GM04503 (cell line): Measurements from ENCODE around the gene RBPMS2.

Experiments used
- DNase-seq: peaks from one replicate; pipeline ENCODE4 v3.0.0-alpha.2; 2012; ENCODE audit warnings: low read depth

The RBPMS2 gene

GRCh38 chr15:64782751-64783150, 7.4 kb upstream of the RBPMS2 start:
- no peak for DNase-seq

GRCh38 chr15:64781299-64781698, 5.9 kb upstream of the RBPMS2 start:
- no peak for DNase-seq

GRCh38 chr15:64780600-64781156, 5.3 kb upstream of the RBPMS2 start:
- DNase-seq: no peak

- no peak for DNase-seq
Observed at GRCh38 chr15:64779630-64780029, 4.2 kb upstream of the RBPMS2 start.

GRCh38 chr15:64779024-64779423, 3.6 kb upstream of the RBPMS2 start:
- DNase-seq: no peak

- DNase-seq: no peak
Observed at GRCh38 chr15:64776402-64776786, 1.0 kb upstream of the RBPMS2 start.

- no peak for DNase-seq
Observed at GRCh38 chr15:64774629-64775493, 528 bp downstream of the RBPMS2 start.

- no peak for DNase-seq
Observed at GRCh38 chr15:64774037-64774628, 1.3 kb downstream of the RBPMS2 start.

GRCh38 chr15:64773606-64774005, 1.8 kb downstream of the RBPMS2 start:
- no peak for DNase-seq

- DNase-seq: no peak
Observed at GRCh38 chr15:64772964-64773363, 2.4 kb downstream of the RBPMS2 start.

- no peak for DNase-seq
Observed at GRCh38 chr15:64772488-64772887, 2.9 kb downstream of the RBPMS2 start.

GRCh38 chr15:64770626-64771025, 4.8 kb downstream of the RBPMS2 start:
- DNase-seq: no peak

- DNase-seq: no peak
Observed at GRCh38 chr15:64767203-64767602, 8.2 kb downstream of the RBPMS2 start.

- no peak for DNase-seq
Observed at GRCh38 chr15:64766058-64766457, 9.3 kb downstream of the RBPMS2 start.

- no peak for DNase-seq
Observed at GRCh38 chr15:64763874-64764273, 11.5 kb downstream of the RBPMS2 start.

GRCh38 chr15:64763462-64763861, 11.9 kb downstream of the RBPMS2 start:
- DNase-seq: no peak

- DNase-seq: no peak
Observed at GRCh38 chr15:64763021-64763420, 12.4 kb downstream of the RBPMS2 start.

- DNase-seq: no peak
Observed at GRCh38 chr15:64762546-64762945, 12.8 kb downstream of the RBPMS2 start.

- DNase-seq: no peak
Observed at GRCh38 chr15:64761156-64761555, 14.2 kb downstream of the RBPMS2 start.

GRCh38 chr15:64760056-64760455, 15.3 kb downstream of the RBPMS2 start:
- no peak for DNase-seq

GRCh38 chr15:64755427-64755940, 19.9 kb downstream of the RBPMS2 start:
- no peak for DNase-seq

- no peak for DNase-seq
Observed at GRCh38 chr15:64754663-64755426, 20.5 kb downstream of the RBPMS2 start.
